ENCODE results near the gene YJEFN3.

YJEFN3 gene

DNA sequence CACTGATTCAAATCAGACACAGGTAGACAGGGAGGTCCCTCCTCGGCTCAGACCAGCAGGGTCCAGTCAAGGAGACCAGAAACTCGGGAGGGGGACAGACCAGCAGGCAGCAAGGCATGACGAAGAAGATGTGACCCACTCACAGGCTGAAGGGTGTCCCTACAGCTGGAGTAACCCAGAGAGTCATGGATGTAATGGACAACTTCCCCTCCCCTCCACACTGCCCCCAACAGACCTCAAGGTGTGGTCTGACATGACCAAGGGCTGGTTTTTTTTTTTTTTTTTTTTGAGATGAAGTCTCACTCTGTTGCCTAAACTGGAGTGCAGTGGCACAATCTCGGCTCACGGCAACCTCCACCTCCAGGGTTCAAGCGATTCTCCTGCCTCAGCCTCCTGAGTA is 55.6 kb downstream of the YJEFN3 start:
- Histone ChIP-seq H3K4me2 (ENCODE audit: low read depth, low read length, poor library complexity, severe bottlenecking) (no peak overlapping the region), H3K4me3 (ENCODE audit: insufficient read depth, low read length, poor library complexity, severe bottlenecking) (no peak overlapping the region), H3K79me2 (ENCODE audit: insufficient read depth, low read length) (no peaks in the 10 kb centered on the region), H3K27ac (ENCODE audit: low read depth, low read length) (no peak overlapping the region), H3K9me3 (ENCODE audit: insufficient read depth, low read length) (no peaks in the 10 kb centered on the region), H2AFZ (ENCODE audit: low read depth, low read length, severe bottlenecking) (no peak overlapping the region), H3F3A (ENCODE audit: insufficient read depth) (no peaks in the 10 kb centered on the region), H3K9me2 (replicated peaks; ENCODE audit: insufficient read depth, low read length) (no peaks in the 10 kb centered on the region), H3K9ac (ENCODE audit: low read length) (no peak overlapping the region), H3K27me3 (ENCODE audit: low read length) (no peaks in the 10 kb centered on the region), H4K20me1 (ENCODE audit: low read depth, low read length) (no peaks in the 10 kb centered on the region), H3K36me3 (ENCODE audit: low read length) (no peaks in the 10 kb centered on the region)
- no peak for TF ChIP-seq EZH2phosphoT487 (conservative IDR thresholded peaks at IDR 0.05; ENCODE audit: low read length)
- TF ChIP-seq, protein P1, sequence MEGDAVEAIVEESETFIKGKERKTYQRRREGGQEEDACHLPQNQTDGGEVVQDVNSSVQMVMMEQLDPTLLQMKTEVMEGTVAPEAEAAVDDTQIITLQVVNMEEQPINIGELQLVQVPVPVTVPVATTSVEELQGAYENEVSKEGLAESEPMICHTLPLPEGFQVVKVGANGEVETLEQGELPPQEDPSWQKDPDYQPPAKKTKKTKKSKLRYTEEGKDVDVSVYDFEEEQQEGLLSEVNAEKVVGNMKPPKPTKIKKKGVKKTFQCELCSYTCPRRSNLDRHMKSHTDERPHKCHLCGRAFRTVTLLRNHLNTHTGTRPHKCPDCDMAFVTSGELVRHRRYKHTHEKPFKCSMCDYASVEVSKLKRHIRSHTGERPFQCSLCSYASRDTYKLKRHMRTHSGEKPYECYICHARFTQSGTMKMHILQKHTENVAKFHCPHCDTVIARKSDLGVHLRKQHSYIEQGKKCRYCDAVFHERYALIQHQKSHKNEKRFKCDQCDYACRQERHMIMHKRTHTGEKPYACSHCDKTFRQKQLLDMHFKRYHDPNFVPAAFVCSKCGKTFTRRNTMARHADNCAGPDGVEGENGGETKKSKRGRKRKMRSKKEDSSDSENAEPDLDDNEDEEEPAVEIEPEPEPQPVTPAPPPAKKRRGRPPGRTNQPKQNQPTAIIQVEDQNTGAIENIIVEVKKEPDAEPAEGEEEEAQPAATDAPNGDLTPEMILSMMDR (IDR thresholded peaks at IDR 0.05; ENCODE audit: insufficient read depth, low read length, poor library complexity, severe bottlenecking), result no peak
